ENCODE measurements around the gene PACSIN2. TPM values are rescaled to one million over a fixed set of nuclear protein-coding genes. Genes with fewer than 3 reads are reported as not detected.
A peak's percentile ranks its signal among the peaks of the same experiment; 100 is the strongest.

Gene PACSIN2
- total RNA-seq, 1 experiment from 2014 or later: 224 TPM

- H3K27me3 Mint-ChIP-seq (ENCODE audit: unreplicated experiment): no peaks in the 10 kb centered on the region
- DNase-seq: peak; percentile 54
- H3K9me3 Mint-ChIP-seq (ENCODE audit: low read depth, unreplicated experiment): no peaks in the 10 kb centered on the region
- TF ChIP-seq CTCF (IDR thresholded peaks at IDR 0.05; ENCODE audit: unreplicated experiment): no peak
- peaks cover 44% of the 10 kb centered on the region for H3K4me1 Mint-ChIP-seq (ENCODE audit: low read depth, unreplicated experiment)
- H3K36me3 Mint-ChIP-seq (ENCODE audit: insufficient read depth, unreplicated experiment): peaks cover 39% of the 10 kb centered on the region
- H3K4me3 Mint-ChIP-seq (ENCODE audit: low read depth, unreplicated experiment): peak overlapping the region; percentile 69
- BruUV-seq (replicated peaks): no TSS peak
- H3K27ac Mint-ChIP-seq (ENCODE audit: unreplicated experiment): peak overlapping the region; percentile 98
- intact Hi-C loops (cut with micrococcal nuclease; ENCODE audit: unreplicated experiment): no loop called here
- CTCF ChIA-PET: interaction anchor here (0.7 to 2.0 kb wide), 6 partner anchors 10 to 238 kb away, joined by 3 to 13 read pairs (median 5); no protein-coding TSS in a partner anchor
These were observed 557 bp downstream of the PACSIN2 start for GRCh38 chr22:43014316-43014868.

- CTCF ChIA-PET: interaction anchor here (0.6 to 2.0 kb wide), 5 partner anchors 12 to 169 kb away, joined by 4 to 13 read pairs (median 5); no protein-coding TSS in a partner anchor
- Mint-ChIP-seq H3K4me3 (ENCODE audit: low read depth, unreplicated experiment) (peak overlapping the region; percentile 69), H3K36me3 (ENCODE audit: insufficient read depth, unreplicated experiment) (peaks cover 39% of the 10 kb centered on the region), H3K27ac (ENCODE audit: unreplicated experiment) (peak overlapping the region; percentile 98), H3K27me3 (ENCODE audit: unreplicated experiment) (no peaks in the 10 kb centered on the region), H3K9me3 (ENCODE audit: low read depth, unreplicated experiment) (no peaks in the 10 kb centered on the region), H3K4me1 (ENCODE audit: low read depth, unreplicated experiment) (peaks cover 47% of the 10 kb centered on the region)
- BruUV-seq (replicated peaks): TSS peak; percentile 36
- intact Hi-C loops (cut with micrococcal nuclease; ENCODE audit: unreplicated experiment): no loop called here
- DNase-seq: no peak
- no peak for TF ChIP-seq CTCF (IDR thresholded peaks at IDR 0.05; ENCODE audit: unreplicated experiment)
These were observed 1.3 kb downstream of the PACSIN2 start for GRCh38 chr22:43013355-43014315.

GRCh38 chr22:43012390-43012789 lies 2.6 kb downstream of the PACSIN2 start:
- intact Hi-C loops (cut with micrococcal nuclease; ENCODE audit: unreplicated experiment): no loop called here

More at GRCh38 chr22:43012390-43012789, 2.6 kb downstream of the PACSIN2 start:
- H3K9me3 Mint-ChIP-seq (ENCODE audit: low read depth, unreplicated experiment): no peaks in the 10 kb centered on the region
- peak overlapping the region; percentile 69 for H3K4me3 Mint-ChIP-seq (ENCODE audit: low read depth, unreplicated experiment)
- H3K27me3 Mint-ChIP-seq (ENCODE audit: unreplicated experiment): no peaks in the 10 kb centered on the region
- peaks cover 38% of the 10 kb centered on the region for H3K36me3 Mint-ChIP-seq (ENCODE audit: insufficient read depth, unreplicated experiment)
- peaks cover 41% of the 10 kb centered on the region for H3K4me1 Mint-ChIP-seq (ENCODE audit: low read depth, unreplicated experiment)
- no TSS peak for BruUV-seq (replicated peaks)
- DNase-seq: no peak
- TF ChIP-seq CTCF (IDR thresholded peaks at IDR 0.05; ENCODE audit: unreplicated experiment): no peak
- H3K27ac Mint-ChIP-seq (ENCODE audit: unreplicated experiment): no peak overlapping the region
- CTCF ChIA-PET: interaction anchor here (0.7 kb wide), 1 partner anchor 117 kb away, joined by 10 read pairs; no protein-coding TSS in a partner anchor

Measured in Calu3 (cell line).